ENCODE measurements around the gene ANKFN1.

The ANKFN1 gene

GRCh38 chr17:56146534-56146933, 6.7 kb upstream of the ANKFN1 start:
- no peak for TF ChIP-seq CTCF (conservative IDR thresholded peaks at IDR 0.05; ENCODE audit: low read depth, low read length)
- no peak overlapping the region for H3K4me3 ChIP-seq (ENCODE audit: low read depth, low read length)
- no peak for DNase-seq (ENCODE audit: low read depth)

- H3K4me3 ChIP-seq (ENCODE audit: low read depth, low read length) = no peak overlapping the region
- TF ChIP-seq CTCF (conservative IDR thresholded peaks at IDR 0.05; ENCODE audit: low read depth, low read length) = no peak
- no peak for DNase-seq (ENCODE audit: low read depth)
These were observed 4.9 kb upstream of the ANKFN1 start for GRCh38 chr17:56148333-56148732.

- DNase-seq (ENCODE audit: low read depth) = no peak
These were observed 3.8 kb upstream of the ANKFN1 start for GRCh38 chr17:56149266-56150036.

GRCh38 chr17:56150649-56151048, 2.6 kb upstream of the ANKFN1 start:
- DNase-seq (ENCODE audit: low read depth) = no peak
- no peak for TF ChIP-seq CTCF (conservative IDR thresholded peaks at IDR 0.05; ENCODE audit: low read depth, low read length)
- H3K4me3 ChIP-seq (ENCODE audit: low read depth, low read length) = no peak overlapping the region

More at GRCh38 chr17:56149266-56150036, 3.8 kb upstream of the ANKFN1 start:
- no peak overlapping the region for H3K4me3 ChIP-seq (ENCODE audit: low read depth, low read length)
- no peak for TF ChIP-seq CTCF (conservative IDR thresholded peaks at IDR 0.05; ENCODE audit: low read depth, low read length)

GRCh38 chr17:56157845-56158244, 4.6 kb downstream of the ANKFN1 start:
- TF ChIP-seq CTCF (conservative IDR thresholded peaks at IDR 0.05; ENCODE audit: low read depth, low read length) = no peak
- DNase-seq (ENCODE audit: low read depth) = no peak
- H3K4me3 ChIP-seq (ENCODE audit: low read depth, low read length) = no peak overlapping the region

- no peak for DNase-seq (ENCODE audit: low read depth)
- no peak overlapping the region for H3K4me3 ChIP-seq (ENCODE audit: low read depth, low read length)
- TF ChIP-seq CTCF (conservative IDR thresholded peaks at IDR 0.05; ENCODE audit: low read depth, low read length) = no peak
These were observed 5.1 kb downstream of the ANKFN1 start for GRCh38 chr17:56158344-56158743.
